Renal cortical epithelial cell (primary cell): ENCODE results near the gene PRDM9. TPM values are rescaled to one million over a fixed set of nuclear protein-coding genes. Genes with fewer than 3 reads are reported as not detected.
"Not testable (repeated sequence)": the region's sequence is repeated elsewhere in the genome, so short reads cannot be mapped to it uniquely, and the experiment has no call there.

Experiments used
- DNase-seq: peaks from one replicate; pipeline ENCODE4 v3.0.0-alpha.2; 2011; ENCODE audit warnings: low read depth
- total RNA-seq: library from RNA; depleted of rRNA; stranded (reverse); fragments of >200 nt; gene quantifications from 2 replicates; pipeline ENCODE4 v1.2.3, GENCODE V29; 2014

The PRDM9 gene
- total RNA-seq, 1 donor from 2014 or later: not detected

DNA sequence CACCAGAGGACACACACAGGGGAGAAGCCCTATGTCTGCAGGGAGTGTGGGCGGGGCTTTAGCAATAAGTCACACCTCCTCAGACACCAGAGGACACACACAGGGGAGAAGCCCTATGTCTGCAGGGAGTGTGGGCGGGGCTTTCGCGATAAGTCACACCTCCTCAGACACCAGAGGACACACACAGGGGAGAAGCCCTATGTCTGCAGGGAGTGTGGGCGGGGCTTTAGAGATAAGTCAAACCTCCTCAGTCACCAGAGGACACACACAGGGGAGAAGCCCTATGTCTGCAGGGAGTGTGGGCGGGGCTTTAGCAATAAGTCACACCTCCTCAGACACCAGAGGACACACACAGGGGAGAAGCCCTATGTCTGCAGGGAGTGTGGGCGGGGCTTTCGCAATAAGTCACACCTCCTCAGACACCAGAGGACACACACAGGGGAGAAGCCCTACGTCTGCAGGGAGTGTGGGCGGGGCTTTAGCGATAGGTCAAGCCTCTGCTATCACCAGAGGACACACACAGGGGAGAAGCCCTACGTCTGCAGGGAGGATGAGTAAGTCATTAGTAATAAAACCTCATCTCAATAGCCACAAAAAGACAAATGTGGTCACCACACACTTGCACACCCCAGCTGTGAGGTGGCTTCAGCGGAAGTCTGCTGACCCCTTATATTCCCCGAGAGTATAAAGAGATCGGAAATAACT is 20.0 kb downstream of the PRDM9 start:
- not testable (repeated sequence) for DNase-seq

DNA sequence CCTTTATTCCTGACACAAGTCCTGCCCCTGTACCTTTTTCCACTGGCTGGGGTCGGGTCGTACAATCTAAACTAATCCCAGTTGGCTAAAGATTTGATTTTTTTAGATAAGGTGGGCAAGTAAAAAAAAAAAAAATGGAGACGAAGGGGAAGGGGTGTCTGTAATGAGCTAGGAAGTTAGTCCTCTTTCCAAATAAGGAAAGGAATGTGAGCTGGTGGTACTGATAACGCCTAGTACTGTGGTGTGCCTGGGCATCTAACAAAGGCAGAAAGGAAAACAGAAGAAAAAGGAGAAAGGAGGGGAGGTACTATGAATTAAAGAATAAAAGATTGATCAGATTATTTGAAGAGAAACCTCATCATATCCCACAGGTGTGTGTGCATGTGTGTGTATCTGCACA is 21.3 kb downstream of the PRDM9 start:
- DNase-seq: no peak

DNA sequence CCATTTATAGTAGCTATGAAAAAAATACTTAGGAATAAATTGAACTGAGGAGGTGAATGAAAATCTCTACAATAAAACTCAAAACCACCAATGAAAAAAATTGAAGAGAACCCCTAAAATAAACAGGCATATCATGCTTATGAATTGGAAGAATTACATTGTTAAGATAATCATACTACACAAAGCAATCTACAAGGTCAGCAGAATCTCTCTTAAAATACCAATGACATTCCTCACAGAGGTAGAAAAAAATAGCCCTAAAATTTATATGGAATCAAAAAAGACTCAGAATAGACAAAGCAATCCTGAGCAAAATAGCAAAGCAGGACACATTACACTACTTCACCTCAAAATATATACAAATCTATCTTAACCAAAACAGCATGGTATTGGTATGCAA is 23.2 kb downstream of the PRDM9 start:
- DNase-seq: no peak

DNA sequence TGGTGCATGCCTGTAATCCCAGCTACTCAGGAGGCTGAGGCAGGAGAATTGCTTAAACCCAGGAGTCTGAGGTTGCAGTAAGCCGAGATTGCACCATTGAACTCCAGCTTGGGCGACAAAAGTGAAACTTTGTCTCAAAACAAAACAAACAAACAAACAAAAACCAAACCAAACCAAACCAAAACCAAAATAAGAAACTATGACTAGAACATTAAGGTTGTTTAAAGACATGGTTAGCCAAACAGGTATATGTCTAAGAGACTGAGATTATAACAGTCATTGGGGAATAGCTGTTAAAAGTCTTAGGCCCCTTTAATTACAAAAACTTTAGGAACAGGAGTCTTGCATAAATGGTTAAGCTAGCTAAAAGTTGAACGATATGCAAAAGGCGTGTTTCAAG is 63.6 kb downstream of the PRDM9 start:
- no peak for DNase-seq
